ENCODE measurements around the gene IQSEC1.

Gene IQSEC1

DNA sequence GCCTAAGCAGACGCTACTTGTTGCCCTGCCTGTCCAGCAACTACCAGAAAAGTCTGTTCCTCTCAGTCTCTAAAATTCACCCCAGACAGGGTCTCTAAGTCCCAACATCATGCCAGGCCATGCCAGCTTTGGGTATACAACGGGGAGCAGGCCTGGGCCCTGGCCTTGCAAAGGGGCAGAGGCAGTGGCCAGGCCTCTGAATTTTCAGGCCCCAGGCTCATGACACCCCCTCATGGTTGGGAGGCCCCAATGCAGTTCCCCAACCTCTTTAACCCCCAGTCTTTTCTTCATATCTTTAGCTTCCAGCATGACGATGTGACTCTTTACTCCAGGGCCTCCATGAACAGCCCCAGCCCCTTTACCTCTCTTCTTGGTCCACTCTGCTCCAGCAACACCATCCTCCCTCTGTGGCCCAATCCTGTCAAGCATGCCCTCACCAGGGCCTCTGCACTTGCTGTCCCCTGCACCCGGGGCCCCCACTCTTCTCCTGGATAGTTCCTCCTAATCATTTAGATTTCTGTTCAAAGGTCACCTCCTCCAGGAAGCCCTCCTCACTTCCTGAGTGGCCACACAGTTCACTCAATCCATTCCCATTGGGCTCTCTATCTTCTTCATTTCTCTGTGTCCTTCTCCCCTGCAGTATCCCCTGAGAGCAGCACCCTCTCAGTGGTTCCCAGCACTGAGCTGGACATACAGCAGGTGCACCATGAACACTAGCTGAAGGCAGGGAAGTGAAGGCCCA lies 4.8 kb downstream of the IQSEC1 start:
- DNase-seq (ENCODE audit: low spot score) = no peak

DNA sequence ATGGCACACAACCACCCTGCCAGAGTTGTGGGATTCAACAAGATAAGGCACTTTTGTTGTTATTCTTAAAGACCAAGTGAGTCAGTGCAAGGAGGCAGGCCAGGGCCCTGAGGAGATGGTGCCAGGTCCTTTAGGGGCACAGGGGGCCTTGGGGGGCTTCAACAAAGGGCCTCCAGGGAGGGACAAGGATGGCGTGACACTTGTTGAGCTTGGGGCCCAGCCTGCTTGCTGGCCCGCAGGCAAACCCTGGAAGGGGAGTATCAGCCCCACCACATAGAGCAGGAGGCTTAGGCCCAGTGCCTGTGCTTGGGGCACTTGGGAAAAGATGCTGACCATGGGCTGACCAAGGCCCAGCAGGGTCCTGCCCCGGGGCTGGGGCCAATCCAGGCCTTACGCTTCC lies 5.5 kb downstream of the IQSEC1 start:
- DNase-seq (ENCODE audit: low spot score) = no peak

DNA sequence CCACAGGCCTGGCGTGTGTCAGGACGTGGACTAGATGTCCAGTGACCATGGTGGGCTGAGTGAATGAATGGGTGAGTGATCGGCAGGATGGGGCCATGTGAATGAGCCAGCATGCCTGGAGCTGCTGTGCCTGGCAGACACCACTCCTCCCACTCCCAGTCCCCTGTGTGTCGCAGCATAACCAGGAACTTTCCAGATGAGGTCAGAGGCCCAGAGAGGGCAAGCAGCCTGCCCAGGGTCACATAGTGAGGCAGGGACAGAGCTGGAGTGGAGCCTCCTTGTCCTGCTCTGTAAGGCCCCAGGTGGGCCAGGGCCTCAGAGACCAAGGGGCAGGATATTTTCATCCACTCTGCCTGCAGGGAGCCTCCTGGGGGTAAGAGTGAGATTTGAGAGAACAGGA lies 6.4 kb downstream of the IQSEC1 start:
- DNase-seq (ENCODE audit: low spot score) = no peak

DNA sequence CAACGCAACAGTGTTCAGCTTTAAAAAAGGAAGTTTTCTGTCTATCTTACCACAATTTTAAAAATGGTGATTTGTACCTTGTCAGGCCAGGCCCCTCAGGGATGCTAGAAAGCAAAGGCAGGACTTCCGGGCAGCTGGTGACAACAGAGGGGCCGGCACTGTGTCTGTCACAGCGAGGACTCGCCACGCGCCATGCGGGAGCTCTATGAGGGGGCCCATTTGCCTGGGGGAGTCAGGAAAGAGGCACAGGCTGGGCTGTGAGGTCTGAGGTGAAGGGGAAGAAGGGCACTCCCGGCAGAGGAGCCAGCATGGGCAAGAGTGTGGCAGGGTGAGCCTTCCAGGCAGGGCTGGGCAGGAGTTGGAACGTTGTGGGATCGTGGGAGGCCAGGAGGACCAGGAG lies 7.0 kb downstream of the IQSEC1 start:
- DNase-seq (ENCODE audit: low spot score) = no peak

DNA sequence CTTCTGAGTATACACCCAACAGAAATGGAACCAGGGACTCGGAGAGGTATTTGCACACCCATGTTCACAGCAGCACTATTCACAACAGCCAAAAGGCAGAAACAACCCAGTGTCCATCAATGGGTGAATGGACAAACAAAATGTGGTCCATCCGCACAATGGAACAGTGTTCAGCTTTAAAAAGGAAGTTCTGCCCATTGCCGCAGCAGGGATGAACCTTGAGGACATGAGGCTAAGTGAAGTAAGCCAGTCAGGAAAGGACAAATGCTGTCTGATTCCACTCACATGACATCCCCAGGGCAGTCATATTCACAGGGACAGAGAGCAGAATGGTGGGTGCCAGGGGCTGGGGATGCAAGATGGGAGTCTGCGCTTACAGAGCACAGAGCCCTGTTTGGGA lies 7.5 kb downstream of the IQSEC1 start:
- no peak for DNase-seq (ENCODE audit: low spot score)

DNA sequence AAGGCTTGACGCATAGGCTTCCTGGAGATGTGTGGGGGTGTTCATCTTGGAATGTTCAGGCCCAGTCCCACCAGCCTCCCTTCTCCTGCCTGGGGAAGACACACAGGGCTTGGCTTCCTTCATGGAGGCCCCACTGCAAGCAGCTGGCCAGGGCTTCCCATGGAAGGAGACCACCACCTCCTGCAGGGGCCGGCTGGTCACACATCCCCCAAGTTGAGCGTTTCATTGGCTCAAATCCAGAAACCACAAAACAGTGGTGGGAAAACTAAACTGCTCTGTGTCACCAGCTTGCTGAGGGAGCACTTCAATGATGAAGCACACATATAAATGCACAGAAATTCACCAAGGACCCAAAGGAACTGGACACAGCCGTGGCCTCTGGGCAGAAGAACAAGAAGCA lies 8.3 kb downstream of the IQSEC1 start:
- no peak for DNase-seq (ENCODE audit: low spot score)

DNA sequence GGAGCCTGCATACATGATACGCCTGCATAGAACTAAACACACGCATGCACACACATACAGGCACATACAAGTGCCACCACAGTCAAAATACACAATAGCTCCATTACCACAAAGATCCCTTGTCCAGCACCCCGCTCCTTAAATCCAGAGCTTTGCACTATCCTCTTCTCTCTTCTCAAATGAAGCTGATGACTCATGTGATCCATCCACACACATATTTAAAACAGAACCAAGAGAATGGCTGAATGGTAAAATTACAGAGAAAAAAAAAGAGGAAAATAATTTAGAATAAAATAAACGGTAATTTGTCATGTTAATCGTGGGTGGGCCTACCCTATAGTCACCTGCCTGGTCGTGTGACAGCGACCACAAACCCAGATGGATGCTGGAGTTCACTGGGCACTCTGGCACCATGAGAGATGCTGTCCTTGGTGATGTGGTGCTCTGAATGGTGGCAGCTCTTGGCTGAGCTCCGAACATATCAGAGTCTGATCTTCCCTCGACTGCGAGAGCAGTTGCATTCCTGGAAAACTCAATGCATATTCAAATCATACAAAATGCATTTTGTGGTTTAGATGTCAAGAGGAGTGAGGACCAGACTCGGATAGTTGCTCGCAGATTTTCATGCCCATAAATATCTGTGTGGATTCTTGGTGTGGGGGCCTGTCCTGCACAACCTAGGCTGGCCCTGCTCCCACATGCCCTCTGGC lies 8.9 kb downstream of the IQSEC1 start:
- no peak for DNase-seq (ENCODE audit: low spot score)

DNA sequence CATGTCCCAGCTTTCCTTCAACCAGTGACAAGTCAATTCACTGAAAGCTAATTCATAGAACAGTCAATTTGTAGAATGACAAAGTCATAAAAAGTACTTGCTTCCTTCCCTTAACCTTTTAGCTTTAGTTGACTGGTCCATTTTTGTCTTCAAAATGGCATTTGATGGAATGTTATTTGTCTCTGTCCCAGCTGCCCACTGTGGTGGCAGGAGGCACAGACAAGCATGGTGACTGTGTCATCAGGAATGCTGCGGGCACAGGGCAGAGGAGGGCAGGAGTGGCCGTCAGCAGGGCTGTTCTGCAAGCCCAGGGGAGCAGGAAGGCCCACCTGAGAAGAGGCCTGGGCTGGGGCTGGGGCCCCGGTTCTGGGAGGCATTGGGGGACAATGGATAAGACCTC lies 10.0 kb downstream of the IQSEC1 start:
- no peak for DNase-seq (ENCODE audit: low spot score)

DNA sequence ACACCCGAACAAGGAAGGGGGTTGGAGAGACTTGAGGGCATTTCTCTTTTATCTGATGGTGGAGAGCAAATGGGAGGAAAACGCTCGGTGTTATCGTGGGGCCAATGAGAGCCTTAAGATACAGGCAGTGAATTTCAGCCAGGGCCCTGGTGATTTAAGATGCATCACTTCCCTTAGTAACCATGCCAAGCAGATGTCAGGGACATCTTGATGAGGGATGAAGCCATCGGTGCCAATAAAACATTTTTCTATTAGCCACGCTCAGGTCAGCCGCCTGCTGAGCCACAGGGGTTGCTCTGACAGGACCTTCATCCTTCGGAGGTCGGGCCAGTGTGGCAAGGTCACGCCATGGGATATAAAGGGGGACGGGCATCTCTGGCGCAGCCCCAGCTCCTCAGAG lies 10.6 kb downstream of the IQSEC1 start:
- DNase-seq (ENCODE audit: low spot score) = no peak

DNA sequence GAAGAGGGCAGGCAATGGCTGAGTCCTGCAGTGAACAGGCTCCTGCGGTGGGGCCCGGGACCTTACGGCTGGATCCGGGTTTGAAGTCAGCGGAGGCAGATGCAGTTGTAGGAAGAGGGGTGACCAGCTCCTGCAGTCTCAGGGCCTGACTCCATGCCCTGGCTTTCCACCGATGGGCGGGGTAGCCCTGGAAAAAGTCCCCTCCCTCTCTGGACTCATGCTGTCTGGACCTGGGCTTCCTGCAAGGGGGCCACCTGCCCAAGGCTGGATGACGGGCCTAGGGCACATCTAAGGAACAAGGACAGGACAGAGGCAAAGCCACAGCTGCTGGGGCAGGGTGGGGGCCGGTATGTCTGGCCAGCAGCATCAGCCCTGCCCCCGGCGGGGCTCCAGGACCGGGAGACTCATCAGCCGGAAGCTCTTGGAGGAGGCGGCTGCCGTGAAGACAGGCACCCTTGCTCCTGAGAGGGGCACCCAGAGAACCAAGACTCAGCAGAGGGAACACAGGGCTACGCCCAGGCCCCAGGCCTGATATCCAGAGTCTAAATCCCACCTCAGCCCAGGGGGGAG lies 12.8 kb downstream of the IQSEC1 start:
- no peak for DNase-seq (ENCODE audit: low spot score)

DNA sequence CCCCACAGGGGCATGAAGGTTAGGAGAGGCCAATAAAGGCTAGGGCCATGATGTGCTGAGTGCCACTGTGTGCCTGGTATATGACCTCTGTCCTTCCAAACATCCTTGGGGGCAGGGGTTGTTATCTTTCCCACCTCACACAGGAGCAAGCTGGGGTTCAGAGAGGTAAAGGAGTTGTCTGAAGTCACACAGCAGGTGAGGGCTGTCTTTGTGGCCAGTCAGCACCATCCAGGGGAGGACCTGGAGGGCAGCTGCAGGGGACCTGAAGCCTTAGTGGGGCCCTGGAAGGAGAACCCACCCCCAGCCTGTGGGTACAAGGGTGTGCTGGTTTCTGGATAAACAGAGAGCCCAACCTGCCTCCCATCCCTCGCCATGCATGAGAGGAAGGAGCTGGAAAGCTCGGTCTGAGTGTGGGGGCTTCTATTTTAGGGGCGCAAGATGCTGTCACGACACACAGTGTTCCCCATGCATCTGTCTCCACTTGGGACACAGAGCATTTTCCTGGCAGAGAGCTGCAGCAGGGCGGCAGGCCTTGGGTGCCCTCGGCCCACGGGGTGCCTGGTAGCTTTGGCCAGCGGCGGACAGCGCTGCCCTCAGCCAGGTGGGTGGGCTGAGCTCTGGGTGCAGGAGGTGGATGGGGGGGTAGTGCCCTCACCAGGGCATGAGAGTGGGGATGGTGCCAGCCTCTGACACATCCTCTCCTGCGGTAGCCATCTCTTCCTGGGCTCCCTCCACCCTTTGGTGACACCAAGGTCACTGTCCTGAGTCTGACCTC lies 14.7 kb downstream of the IQSEC1 start:
- no peak for DNase-seq (ENCODE audit: low spot score)

DNA sequence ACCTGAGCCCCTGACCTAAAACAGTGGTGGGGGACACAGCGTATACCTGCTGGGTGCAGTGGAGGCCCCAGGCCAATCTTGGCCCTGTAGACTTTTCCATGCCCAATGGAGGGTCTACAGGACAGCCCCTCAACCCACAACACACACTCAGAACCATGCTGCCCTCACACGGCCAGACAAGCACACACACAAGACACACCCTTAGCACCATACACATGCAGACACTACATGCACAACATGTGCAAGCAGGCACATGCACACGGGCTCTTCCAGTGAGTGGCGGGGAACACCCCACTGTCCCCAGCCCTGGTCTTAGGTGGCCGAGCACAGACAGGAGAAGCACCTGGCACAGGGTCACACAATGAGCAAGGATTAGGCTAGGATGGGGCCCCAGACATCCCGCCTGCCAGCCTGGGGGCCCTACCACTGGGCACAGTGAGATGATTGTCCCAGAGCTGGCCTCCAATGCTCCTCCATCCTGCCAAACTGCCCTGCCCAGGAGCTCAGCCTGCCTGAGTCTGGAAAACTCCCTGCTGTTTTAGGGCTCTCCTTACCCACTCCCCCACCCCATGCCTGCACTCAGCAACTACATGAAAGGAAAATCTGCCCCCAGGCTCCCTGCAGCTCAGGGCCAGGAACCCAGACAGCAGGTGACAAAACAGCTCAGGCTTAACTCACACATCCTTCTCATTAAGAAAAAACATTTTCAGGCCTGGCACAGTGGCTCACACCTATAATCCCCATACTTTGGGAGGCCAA lies 15.8 kb downstream of the IQSEC1 start:
- DNase-seq (ENCODE audit: low spot score) = no peak

DNA sequence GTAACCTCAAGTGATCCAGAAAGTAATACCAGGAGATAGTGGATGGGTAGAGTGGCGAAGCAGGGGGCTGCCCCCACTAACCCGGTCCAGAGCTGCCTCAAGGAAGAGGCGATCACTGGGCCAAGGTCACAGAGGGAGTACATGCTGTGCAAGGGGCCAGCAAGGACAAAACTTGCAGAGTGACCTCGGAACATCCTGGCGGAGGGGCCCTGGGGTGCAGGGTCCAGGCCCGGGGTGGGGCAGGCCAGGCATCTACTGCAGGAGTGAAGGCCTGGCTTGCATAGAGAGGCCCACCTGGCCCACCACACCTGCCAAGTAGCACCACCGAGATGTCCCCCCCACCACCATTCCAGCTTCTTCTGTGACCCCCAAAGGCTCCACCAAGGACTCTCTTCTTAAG lies 17.6 kb downstream of the IQSEC1 start:
- DNase-seq (ENCODE audit: low spot score) = no peak

DNA sequence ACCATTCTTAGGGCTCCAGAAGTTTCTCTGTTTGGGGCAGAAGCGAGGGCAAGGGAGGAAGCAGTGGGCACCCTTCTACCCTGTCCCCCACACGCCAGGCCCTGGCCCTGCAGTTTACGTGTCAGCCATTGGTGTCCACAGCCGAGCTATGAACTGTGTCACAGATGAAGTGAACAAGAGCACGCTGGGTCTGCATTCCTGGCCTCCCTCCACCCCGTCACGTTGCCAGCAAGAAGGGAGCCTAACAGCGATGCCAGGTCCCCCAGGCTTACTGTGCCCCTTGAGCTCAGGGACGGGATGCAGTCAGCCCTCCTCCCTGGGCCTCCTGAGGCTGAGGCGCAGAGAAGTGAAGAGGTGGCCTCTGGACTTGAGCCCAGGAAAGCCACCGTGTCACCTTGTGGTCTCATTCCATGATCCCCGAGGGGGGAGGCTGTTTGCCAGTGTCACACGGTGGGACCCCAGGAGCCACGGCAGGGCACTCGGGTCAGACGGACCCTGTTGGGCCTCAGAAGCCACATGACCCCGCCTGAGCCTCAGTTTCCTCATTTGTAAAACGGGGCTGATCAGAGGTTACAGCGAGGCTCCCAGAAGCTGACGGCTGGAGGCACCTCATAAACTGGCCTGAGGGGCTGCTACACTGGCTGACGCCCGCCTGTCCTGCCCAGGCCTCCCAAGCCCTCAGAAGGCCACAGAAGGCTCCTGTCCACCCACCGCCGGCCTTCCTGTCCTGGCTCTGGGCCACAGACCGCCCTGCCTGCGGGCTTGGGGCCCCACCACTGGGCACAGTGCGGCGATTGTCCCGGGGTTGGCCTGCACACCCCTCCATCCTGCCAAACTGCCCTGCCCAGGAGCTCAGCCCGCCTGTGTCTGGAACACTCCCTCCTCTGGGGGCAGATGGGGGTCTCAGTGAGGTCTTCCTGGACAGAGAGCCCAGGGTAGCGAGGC lies 18.6 kb downstream of the IQSEC1 start:
- no peak for DNase-seq (ENCODE audit: low spot score)

DNA sequence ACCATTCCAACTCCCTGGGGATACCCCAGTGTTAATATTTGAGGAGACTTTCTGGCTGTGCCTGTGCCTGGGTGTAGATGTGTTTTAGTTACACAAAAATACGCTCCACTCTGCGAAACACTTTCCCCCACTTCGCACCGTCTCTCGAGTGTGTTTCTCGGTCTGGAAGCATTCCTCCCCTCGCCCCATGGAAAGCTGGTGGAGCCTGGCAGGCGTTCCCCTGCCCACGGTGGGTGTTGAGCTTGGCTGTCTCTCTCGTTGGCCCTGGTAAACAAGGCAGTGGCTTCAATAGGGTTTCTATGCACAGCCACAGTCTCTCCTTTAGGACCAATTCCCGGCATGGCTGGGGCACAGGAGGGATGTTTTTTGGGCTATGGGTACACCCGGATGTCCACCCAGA lies 19.3 kb downstream of the IQSEC1 start:
- no peak for DNase-seq (ENCODE audit: low spot score)

DNA sequence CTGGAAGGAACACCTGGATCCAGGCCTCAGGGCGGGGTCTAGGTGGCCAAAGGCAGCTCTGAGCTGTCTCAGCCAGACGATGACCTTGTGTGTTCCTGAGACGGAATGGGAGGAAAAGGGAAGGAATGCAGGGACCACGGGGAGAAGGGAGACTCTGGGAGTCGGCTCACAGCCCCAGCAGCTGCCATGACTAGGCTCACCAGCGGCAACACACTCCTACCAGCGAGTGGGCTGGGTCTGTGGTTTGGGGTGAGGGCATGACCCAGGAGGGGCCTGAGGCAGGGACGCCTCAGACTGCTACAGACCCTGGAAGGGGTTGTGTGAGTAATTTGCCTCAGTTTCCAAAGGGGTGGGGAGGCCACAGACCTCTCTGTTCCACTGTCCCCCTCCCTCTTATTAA lies 19.8 kb downstream of the IQSEC1 start:
- DNase-seq (ENCODE audit: low spot score) = no peak

DNA sequence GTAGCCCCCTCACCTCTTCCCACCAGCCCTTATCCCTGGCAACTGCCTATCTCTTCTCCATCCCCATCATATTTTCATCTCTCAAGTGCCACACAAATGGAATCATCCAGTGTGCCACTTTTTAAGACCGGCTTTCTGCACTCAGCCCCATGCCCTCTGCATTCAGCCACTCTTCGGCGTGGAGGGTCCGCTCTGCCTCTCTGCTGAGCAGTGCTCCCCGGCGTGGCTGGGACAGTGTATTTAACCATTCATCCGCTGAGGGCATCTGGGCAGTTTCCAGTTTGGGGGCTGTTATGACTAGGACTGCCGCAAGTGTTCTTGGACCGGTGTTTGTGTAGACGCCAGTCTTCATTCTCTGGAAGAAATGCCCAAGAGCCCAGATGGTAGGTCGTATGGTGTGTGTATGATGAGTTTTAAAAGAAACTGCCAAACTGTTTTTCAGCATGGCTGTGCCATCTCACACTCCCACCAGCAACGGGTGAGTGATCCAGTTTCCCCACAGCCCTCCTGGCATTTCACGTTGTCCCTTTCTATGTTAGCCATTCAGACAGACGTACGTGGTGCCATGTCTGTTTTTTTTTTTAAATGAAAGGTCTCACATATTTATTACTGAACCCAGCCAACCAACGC lies 20.9 kb downstream of the IQSEC1 start:
- no peak for DNase-seq (ENCODE audit: low spot score)

DNA sequence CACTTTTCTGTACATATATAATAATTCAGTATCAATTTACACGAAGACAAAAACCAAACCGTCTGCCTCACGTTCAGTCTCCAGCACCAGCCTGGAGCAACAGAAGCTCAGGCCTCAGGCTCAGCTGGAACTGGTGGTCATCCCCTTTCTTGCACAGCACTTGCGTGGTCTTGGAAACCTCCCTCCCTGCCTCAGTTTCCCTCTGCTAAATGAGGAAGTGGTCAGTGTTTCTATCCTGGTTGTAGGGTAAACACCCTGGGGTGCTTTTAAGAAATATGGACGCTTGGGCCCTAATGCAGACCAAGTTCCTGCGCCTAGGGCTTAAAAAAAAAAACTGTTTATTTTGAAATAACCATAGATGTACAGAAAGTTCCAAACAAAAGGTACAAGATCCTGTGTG lies 21.6 kb downstream of the IQSEC1 start:
- DNase-seq (ENCODE audit: low spot score) = no peak

DNA sequence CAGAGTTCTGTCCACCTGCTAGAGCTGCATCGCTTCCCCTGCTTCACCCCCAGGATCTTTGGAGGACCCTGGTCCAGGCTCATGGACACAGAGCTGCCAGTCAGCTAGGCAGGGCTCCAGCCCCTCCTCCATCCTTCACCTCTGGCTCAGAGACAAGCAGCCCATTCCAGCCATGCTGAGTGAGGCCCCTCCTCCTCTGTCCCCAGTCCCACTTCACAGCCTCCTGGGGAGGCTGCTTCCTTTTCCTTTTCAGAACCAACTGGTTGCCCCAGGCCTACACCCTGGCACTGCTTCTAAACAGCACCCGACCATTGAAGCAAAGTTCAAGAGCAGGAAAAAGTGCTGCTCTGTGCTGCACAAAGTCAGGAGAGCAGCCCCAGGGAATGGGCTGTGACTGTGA lies 22.2 kb downstream of the IQSEC1 start:
- DNase-seq (ENCODE audit: low spot score) = no peak

DNA sequence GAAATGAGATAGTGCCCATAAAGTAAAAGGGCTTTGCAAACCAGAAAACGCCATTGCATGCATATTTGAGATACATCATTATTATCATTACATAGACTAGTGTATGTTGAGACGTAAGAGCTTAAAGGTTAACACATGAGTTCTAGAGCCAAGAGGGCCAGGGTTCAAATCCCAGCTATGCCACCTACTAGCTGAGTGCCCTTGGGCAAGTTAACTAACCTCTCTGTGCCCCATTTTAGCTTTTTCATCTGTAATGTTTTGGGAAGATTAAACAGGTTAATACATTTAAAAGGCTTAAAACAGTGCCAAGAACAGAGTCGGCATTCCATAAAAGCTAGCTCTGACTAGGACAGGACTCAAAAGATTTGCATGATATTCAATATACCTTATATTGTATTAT lies 22.8 kb downstream of the IQSEC1 start:
- DNase-seq (ENCODE audit: low spot score) = no peak

Data from cerebellar cortex (tissue), 1 donor.